ENCODE measurements around the gene ZNF536. TPM values are rescaled to one million over a fixed set of nuclear protein-coding genes. Genes with fewer than 3 reads are reported as not detected.

ZNF536 gene
- polyA plus RNA-seq, 1 donor (not counting 4 experiments of a cell fraction or from before 2014, with no cell fraction given) = not detected

GRCh38 chr19:30374539-30374864, 2.3 kb downstream of the ZNF536 start:
- Histone ChIP-seq H3K27ac (ENCODE audit: control insufficient read depth, insufficient read depth, low read length) (no peak overlapping the region), H3K9me1 (ENCODE audit: control insufficient read depth, extremely low read depth, insufficient read depth, low read length) (no peaks in the 10 kb centered on the region), H3K4me1 (ENCODE audit: control insufficient read depth, extremely low read depth, insufficient read depth, low read length) (no peaks in the 10 kb centered on the region), H3K79me2 (ENCODE audit: control insufficient read depth, insufficient read depth, low read length) (no peaks in the 10 kb centered on the region), H3K9me3 (ENCODE audit: control insufficient read depth, low read depth, low read length) (peaks cover 7% of the 10 kb centered on the region), H3K4me3 (ENCODE audit: control insufficient read depth in 2 of 3, extremely low read depth in 1 of 3, insufficient read depth in 2 of 3, low read depth in 1 of 3, low read length in 3 of 3) (no peak overlapping the region), H3K27me3 (ENCODE audit: control insufficient read depth, extremely low read depth, insufficient read depth, low read length) (peaks cover 23% of the 10 kb centered on the region), H3K4me2 (ENCODE audit: control insufficient read depth, extremely low read depth, insufficient read depth, low read depth, low read length) (no peak overlapping the region), H2AFZ (ENCODE audit: control insufficient read depth, low read length) (no peak overlapping the region), H4K20me1 (ENCODE audit: control insufficient read depth, extremely low read depth, insufficient read depth, low read length) (no peaks in the 10 kb centered on the region), H3K36me3 (ENCODE audit: control insufficient read depth in 2 of 2, extremely low read depth in 1 of 2, insufficient read depth in 2 of 2, low read length in 2 of 2) (no peaks in the 10 kb centered on the region), H3K9ac (ENCODE audit: control insufficient read depth, extremely low read depth, insufficient read depth, low read length) (no peak overlapping the region)
- dilution Hi-C loops (cut with MboI; ENCODE audit: extremely low pct_ligation_motif_present, low sequenced_read_pairs) = no loop called here
- no peak for FAIRE-seq
- DNase-seq (ENCODE audit: low read depth, low spot score) = no peak
- TF ChIP-seq, protein P1, sequence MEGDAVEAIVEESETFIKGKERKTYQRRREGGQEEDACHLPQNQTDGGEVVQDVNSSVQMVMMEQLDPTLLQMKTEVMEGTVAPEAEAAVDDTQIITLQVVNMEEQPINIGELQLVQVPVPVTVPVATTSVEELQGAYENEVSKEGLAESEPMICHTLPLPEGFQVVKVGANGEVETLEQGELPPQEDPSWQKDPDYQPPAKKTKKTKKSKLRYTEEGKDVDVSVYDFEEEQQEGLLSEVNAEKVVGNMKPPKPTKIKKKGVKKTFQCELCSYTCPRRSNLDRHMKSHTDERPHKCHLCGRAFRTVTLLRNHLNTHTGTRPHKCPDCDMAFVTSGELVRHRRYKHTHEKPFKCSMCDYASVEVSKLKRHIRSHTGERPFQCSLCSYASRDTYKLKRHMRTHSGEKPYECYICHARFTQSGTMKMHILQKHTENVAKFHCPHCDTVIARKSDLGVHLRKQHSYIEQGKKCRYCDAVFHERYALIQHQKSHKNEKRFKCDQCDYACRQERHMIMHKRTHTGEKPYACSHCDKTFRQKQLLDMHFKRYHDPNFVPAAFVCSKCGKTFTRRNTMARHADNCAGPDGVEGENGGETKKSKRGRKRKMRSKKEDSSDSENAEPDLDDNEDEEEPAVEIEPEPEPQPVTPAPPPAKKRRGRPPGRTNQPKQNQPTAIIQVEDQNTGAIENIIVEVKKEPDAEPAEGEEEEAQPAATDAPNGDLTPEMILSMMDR (optimal IDR thresholded peaks at IDR 0.05 in 1 of 3, IDR thresholded peaks at IDR 0.05 in 1 of 3, conservative IDR thresholded peaks at IDR 0.05 in 1 of 3; ENCODE audit: extremely low read depth in 1 of 3, insufficient read depth in 2 of 3, low read length in 3 of 3) = no peak
- no peak for TF ChIP-seq EZH2 (IDR thresholded peaks at IDR 0.05; ENCODE audit: low read length)

DNA sequence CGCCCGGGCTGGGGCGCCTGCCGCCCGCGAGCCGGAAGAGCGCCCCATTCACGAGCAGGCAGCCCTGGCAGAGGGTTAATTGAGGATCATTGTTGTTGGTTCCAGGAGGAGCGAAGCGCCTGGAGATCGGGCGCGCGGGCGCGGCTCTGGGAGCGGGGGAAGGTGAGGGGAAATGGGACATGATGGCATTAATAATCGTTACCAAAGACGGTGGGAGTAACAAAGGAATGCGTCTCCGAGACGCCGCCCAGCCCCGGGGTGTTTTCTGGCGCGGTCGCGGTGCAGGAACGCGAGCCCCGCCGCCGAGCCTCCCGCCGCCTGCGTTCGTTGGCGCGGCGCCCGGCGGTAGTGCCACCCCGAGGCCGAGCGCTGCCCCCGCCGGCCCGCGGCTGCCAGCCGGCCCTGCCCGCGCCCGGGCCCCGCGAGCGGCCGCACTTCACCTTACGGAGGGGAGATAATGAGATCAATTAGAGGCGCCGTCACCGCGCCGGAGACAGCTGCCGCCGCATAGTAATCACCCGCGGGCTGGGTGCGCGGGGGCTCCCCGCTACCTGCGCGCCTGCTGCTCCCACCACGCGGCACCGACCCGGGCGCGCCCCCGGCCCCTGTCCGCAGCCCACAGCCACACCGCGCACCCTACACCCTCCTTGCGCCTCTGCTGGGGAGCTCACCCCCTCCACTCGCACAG, 2.8 kb downstream of the ZNF536 start:
- Histone ChIP-seq H3K9me3 (ENCODE audit: control insufficient read depth, low read depth, low read length) (peaks cover 7% of the 10 kb centered on the region), H3K9ac (ENCODE audit: control insufficient read depth, extremely low read depth, insufficient read depth, low read length) (no peak overlapping the region), H3K79me2 (ENCODE audit: control insufficient read depth, insufficient read depth, low read length) (no peaks in the 10 kb centered on the region), H3K27ac (ENCODE audit: control insufficient read depth, insufficient read depth, low read length) (no peak overlapping the region), H4K20me1 (ENCODE audit: control insufficient read depth, extremely low read depth, insufficient read depth, low read length) (no peaks in the 10 kb centered on the region), H3K27me3 (ENCODE audit: control insufficient read depth, extremely low read depth, insufficient read depth, low read length) (peaks cover 23% of the 10 kb centered on the region), H3K9me1 (ENCODE audit: control insufficient read depth, extremely low read depth, insufficient read depth, low read length) (no peaks in the 10 kb centered on the region), H2AFZ (ENCODE audit: control insufficient read depth, low read length) (no peak overlapping the region), H3K4me2 (ENCODE audit: control insufficient read depth, extremely low read depth, insufficient read depth, low read depth, low read length) (no peak overlapping the region), H3K4me3 (ENCODE audit: control insufficient read depth in 2 of 3, extremely low read depth in 1 of 3, insufficient read depth in 2 of 3, low read depth in 1 of 3, low read length in 3 of 3) (no peak overlapping the region), H3K36me3 (ENCODE audit: control insufficient read depth in 2 of 2, extremely low read depth in 1 of 2, insufficient read depth in 2 of 2, low read length in 2 of 2) (no peaks in the 10 kb centered on the region), H3K4me1 (ENCODE audit: control insufficient read depth, extremely low read depth, insufficient read depth, low read length) (no peaks in the 10 kb centered on the region)
- dilution Hi-C loops (cut with MboI; ENCODE audit: extremely low pct_ligation_motif_present, low sequenced_read_pairs) = no loop called here
- TF ChIP-seq, protein P1 (optimal IDR thresholded peaks at IDR 0.05 in 1 of 3, IDR thresholded peaks at IDR 0.05 in 1 of 3, conservative IDR thresholded peaks at IDR 0.05 in 1 of 3; ENCODE audit: extremely low read depth in 1 of 3, insufficient read depth in 2 of 3, low read length in 3 of 3) = no peak
- TF ChIP-seq EZH2 (IDR thresholded peaks at IDR 0.05; ENCODE audit: low read length) = no peak
- FAIRE-seq (no peak), DNase-seq (ENCODE audit: low read depth, low spot score) (no peak)

Data from keratinocyte (primary cell).